ENCODE data around the gene CER1.

DNA sequence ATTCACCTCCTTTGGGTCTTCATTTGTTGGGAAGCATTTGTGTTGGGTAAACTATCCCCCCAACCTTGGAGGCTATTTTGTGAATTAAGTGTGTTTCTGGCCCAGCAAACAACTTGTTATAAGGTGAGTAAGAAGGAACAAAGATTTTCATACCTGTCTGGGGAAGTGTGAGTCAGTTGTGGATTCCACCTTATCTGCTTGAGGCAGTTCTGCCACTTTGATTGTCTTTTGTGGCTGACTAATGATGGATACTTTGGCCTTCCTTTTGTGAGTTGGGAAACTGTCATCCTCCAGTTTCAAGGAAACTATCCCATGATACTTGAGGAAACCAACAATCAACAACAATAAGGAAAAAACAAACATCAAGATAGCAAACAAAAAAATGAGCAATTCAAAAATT lies 24.6 kb upstream of the CER1 start:
- TF ChIP-seq PHF20 (IDR thresholded peaks at IDR 0.05; ENCODE audit: partially characterized antibody) (no peak), CREM (IDR thresholded peaks at IDR 0.05; ENCODE audit: low read depth) (no peak), ZNF76 (CRISPR knock-in tag; IDR thresholded peaks at IDR 0.05; ENCODE audit: borderline replicate concordance) (no peak), TAF1 (IDR thresholded peaks at IDR 0.05; ENCODE audit: control insufficient read depth, extremely low read depth, insufficient read depth, low read length, severe bottlenecking) (no peak), FOXA1 (IDR thresholded peaks at IDR 0.05; ENCODE audit: borderline replicate concordance) (no peak), XRCC5 (IDR thresholded peaks at IDR 0.05; ENCODE audit: low read depth, low read length) (no peak), KHSRP (IDR thresholded peaks at IDR 0.05) (no peak), ELF1 (tag; IDR thresholded peaks at IDR 0.05) (no peak)
- TF ChIP-seq, protein P1, sequence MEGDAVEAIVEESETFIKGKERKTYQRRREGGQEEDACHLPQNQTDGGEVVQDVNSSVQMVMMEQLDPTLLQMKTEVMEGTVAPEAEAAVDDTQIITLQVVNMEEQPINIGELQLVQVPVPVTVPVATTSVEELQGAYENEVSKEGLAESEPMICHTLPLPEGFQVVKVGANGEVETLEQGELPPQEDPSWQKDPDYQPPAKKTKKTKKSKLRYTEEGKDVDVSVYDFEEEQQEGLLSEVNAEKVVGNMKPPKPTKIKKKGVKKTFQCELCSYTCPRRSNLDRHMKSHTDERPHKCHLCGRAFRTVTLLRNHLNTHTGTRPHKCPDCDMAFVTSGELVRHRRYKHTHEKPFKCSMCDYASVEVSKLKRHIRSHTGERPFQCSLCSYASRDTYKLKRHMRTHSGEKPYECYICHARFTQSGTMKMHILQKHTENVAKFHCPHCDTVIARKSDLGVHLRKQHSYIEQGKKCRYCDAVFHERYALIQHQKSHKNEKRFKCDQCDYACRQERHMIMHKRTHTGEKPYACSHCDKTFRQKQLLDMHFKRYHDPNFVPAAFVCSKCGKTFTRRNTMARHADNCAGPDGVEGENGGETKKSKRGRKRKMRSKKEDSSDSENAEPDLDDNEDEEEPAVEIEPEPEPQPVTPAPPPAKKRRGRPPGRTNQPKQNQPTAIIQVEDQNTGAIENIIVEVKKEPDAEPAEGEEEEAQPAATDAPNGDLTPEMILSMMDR (IDR thresholded peaks at IDR 0.05 in 2 of 3, conservative IDR thresholded peaks at IDR 0.05 in 1 of 3; ENCODE audit: insufficient read depth in 2 of 3, low read depth in 1 of 3, low read length in 3 of 3), result no peak

All from K562 (cell line).